ENCODE data around the gene PLOD1.
"Not testable (repeated sequence)": the region's sequence is repeated elsewhere in the genome, so short reads cannot be mapped to it uniquely, and the experiment has no call there.

The PLOD1 gene

DNA sequence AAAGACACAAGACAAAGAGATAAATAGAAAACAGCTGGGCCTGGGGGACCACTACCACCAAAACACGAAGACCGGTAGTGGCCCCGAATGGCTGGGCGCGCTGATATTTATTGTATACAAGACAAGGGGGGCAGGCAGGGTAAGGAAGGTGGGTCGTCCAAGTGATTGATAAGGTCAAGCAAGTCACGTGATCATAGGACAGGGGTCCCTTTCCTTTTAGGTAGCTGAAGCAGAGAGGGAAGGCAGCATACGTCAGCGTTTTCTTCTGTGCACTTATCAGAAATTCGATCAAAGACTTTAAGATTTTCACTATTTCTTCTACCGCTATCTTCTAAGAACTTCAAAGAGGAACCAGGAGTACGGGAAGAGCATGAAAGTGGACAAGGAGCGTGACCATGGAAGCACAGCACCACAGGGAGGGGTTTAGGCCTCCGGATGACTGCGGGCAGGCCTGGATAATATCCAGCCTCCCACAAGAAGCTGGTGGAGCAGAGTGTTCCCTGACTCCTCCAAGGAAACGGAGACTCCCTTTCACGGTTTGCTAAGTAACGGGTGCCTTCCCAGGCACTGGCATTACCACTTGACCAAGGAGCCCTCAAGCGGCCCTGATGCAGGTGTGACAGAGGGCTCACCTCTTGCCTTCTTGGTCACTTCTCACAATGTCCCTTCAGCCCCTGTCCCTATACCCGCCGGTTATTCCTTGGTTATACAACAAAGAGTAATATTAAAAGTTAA, 21.9 kb upstream of the PLOD1 start:
- not testable (repeated sequence) for DNase-seq

DNA sequence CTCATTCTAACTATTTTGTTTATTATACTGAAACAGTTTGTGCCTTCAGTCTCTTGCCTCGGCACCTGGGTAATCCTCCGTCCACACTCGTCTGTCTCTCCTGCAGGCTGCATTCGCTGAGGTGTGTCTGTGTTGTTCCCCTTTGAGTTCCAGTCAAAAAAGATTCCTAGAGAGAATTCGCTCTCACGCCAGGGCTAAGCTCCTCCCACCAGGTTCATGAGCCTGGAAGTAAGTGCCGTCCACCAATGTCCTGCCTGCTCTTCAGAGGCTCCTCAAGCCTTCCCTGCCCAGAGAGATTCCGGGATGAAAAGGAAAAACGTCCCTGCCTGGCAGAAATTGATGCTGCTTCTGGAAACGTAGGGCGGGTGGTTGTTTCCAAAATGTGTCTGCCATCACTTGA, 21.2 kb upstream of the PLOD1 start:
- no peak for DNase-seq

DNA sequence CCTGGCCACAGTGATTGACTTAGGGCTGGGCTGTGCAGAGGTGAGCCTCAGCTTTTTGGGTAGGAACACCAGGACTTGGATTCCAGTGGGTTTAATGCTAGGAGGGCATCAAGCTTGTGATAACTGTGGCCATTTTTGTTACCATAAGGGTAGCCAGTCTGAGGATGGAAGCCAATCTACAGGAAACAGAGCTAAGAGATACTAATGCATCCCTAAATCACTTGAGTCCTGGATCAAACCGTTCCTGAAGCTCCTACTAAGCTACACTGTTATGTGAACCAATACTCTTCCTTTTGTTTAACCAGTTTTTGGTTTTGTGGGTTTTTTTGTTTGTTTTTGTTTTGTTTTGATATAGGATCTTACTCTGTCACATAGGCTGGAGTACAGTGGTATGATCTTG, 20.5 kb upstream of the PLOD1 start:
- DNase-seq, result no peak

DNA sequence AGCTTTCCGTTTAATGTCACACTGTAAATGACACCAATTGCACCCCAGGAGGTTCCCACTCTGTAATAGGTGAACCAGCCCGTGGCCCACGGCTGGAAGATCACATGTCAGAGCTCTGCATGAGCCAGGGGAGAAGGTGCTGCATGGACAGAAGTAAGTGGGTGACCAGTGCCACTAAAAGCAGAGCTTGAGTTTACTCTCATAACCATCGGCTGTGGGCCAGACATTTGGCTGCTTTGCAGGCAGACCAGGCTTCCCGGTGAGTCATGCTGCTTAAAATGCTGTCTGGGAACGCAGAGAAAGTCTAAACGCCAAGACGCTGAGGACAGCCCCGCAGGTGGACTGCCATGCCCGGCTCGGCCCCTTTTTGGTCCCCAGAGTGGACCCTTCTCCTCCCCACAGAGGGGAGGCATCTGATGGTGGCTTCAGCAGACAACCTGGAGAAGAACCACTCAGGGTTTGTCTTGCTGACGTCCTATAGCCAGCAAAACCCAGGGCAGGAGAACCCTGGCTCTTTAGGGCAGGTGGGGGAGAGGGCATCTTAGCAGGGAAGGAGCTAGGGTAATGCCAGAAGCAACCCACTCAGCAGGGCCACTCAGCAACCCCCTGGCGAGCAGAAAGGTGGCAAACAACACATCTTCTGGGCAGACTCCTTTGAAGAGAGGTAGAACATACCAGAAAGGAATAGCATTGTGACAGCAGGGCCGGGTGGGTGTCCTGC, 15.6 kb upstream of the PLOD1 start:
- DNase-seq, result no peak

DNA sequence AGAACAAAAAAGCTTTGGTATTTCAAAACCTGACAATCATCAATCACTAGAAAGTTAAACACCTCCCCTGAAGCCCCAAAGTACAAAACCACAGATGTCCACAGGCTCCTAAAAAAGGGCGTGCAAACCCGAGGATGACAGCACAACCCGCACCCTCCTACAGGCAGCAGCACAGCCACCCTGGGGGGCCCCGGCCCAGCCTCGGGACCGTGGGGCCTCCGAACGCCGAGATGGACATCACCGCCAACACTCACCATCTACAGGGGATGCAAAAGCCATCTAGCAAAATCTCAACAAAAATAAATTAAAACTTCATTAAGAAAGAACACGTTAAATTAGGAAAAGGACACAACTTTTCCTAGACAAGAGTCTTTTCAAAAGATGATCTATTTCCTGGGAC, 14.9 kb upstream of the PLOD1 start:
- DNase-seq, result no peak

DNA sequence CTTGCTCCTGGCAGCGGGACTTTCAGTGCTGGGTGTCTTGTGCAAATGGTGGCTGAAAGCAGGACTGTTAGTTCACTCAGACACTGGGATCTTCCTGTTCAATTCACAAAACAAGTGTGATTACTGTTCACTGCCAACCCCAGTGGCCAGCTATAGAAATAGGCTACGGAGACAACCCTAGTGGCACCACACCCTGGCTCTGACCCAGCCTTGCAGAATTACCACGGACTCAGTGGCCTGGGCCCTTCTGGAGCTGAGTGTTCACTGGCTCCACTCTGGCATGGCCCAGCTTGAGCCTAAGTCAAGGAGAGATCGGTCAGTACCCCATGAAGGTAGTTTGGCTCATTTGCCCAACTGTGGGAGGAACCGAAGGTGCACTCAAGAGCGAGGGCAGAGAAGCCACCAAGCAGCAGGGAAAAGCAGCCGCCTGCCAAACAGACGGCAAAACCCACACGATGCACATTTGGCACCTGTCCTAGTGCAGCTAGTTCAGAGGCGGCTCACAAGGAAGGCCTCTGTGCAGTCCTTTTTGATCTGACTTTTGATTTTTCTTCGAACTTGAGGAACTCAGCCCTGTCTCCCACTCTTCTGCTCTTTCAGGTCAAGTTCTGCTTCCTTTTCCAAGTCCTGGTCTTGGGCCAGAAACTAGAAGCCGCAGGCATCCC, 14.1 kb upstream of the PLOD1 start:
- no peak for DNase-seq

DNA sequence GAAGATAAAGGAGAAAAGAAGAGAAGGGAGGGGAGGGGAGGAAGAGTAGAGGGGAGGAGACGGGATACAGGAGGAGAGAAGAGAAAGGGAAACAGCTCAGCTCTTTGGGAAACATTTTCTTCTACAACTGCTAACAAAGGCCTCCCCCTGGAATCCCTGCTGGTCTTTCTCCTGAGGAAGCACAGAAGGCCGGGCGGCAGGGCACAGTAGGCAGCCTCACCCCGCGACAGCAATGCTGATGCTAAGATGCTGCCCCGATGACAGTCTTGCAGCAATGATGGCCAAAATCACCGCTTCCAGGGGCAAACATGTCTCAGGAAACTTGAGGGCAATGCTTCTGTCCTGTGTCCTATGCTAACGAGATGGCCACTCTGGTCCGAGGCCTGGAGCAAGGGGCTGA, 13.5 kb upstream of the PLOD1 start:
- no peak for DNase-seq

DNA sequence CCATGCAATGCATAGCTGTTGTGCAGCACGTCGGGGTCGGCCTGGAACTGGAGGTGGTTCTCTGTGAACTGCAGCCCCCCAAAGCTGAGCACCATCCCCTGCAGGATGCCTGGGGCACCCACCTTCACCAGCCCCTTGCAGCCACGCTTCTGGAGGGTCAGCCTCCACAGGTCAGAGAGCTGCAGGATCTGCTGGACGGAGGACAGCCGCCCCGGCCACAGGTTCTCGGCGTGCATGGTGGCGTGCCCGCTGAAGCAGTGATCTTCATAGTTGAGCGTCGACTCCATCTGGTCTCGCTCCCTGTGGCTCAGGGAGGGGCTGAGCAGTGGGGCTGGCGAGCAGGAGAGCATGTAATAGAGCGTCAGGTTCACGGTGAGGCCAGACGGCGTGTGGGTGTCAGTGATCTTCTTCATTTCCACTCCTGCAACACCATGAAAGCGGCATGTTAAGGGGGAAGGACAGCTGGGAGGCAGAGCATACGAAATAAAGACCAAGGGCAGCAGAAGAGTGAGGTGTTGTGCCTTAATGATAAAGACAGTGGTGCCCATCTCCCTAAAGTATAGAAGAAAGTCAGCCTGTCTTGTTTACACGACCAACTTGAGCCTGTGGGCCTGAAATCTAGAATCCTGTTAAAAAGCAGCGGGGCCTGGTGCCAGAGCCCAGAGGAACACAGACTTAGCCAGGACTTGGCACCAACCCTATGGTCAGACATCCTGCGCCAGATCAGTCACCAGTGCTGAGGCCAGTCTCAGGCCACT, 11.3 kb upstream of the PLOD1 start:
- no peak for DNase-seq

DNA sequence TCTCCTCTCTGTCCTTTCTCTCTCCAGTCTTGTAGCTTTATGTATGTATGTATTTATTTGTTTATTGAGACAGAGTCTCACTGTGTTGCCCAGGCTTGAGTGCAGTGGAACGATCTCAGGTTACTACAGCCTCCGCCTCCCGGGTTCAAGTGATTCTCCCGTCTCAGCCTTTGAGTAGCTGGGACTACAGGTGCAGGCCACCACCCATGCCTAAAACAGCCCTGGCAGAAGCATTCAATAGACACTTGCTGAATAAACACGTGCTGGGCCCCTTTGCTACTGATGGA, 10.7 kb upstream of the PLOD1 start:
- no peak for DNase-seq

DNA sequence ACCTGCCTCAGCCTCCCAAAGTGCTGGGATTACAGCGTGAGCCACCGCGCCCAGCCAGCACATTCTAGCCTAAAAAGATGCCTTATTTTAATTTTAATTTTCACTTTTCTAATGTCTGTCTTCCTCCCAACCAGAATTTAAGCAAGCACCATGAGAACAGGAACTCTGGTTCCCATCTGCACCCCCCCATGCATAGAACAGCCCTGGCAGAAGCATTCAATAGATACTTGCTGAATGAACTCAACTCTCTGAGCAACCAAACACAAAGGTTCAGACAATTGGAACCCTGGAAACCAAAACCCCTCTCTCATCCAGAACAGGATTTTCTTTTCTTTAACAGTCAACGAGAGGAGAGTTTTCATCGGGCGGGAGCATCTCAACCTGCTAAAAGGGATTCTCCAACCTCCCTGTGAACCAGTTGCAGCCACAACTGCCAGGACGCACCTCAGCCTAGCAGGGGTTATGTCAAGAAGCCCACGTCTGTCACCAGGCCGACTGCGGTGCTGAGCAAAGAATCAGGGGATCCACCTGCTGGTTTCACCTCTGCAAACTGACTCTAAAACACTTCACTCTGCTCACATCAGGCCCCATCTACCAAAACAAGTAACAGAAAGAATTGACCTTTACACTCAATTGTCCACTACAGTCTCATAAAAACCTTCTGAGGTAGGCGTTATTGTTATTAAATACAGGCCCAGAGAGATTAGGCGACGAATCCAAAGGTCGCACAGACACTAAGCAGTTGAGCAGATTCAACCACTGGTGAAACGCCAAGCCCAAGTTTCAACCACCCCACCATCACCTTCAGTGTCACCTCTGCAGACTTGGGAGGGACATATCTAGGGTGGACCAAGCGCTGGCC, 10.0 kb upstream of the PLOD1 start:
- DNase-seq, result no peak

DNA sequence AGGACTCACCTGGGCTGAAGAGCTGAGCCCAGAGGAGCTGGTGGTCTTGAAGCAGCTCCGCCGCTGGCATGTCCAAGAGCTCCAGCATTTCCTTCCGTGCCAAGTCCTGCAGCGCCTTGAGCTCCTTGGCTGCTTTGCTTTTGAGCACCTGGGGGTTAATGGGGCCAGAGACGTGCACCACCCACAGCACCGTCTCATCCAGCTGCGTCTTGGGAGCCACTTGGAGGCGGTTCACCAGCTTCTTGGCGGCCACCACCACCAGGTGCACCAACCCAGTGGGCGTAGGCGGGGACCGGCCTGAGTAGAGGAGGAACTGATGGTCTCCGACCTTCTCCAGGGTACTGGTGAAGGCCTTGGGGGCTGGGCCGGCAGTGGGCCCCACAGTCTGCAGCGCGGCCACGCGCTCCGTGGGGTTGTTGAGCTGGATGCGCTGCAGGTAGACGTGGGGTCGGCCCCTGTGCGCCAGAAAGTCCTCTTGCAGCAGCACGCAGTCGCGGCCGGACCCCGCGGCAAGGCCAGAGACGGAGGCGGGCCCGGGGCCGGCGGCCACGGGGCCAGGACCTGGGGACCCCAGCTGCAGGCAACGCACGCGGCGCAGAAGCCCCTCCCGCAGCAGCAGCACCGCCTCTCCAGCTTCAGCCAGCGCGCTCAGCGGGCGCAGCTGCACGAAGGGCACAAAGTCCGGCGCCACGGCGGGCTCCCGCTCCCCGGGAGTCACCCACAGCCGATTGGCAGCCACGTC, 9.2 kb upstream of the PLOD1 start:
- not testable (repeated sequence) for DNase-seq

DNA sequence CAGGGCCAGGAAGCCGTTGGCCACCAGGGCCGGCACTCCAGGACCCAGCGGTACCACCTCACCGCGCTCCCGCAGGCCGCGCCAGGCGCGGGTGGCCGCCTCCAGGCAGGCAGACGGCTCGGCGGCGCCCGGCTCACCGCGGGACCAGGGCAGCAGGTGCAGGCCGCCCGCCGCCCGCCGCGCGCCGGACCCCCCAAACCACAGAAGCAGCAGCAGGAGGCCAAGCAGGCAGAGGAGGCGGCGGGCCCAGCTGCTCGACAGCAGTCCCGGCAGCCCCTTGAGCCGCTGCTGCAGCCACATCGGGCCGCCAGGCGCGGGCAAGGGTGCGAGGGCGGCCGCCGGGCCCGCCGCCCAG, 8.6 kb upstream of the PLOD1 start:
- DNase-seq, result no peak

DNA sequence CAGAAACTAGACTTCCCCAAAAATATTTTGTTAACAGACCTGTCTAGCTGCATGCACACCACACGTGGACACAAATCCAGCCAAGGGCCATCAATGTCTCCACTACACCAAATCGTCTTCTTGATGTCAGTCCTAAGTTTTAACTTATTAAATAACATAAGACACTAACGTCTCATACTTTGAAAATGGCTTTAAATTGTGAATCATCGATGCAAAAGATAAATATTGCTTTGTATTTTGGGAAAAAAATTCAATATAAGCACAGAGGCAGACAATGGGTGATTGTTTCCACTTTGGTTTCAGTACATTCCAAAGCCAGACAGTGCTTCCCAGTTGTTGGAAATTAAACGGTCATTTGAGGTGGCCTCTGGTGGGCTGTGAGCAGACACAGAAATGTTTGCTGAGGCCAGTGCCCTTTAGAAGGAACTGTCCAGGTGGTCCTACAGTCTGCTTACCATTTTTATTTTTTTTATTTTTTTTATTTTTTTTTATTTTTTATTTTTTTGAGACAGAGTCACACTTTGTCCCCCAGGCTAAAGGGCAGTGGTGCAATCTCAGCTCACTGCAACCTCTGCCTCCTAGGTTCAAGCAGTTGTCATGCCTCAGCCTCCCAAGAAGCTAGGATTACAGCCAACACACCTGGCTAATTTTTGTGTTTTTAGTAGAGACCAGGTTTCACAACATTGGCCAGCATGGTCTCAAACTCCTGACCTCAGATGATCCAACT, 6.5 kb upstream of the PLOD1 start:
- DNase-seq, result no peak

DNA sequence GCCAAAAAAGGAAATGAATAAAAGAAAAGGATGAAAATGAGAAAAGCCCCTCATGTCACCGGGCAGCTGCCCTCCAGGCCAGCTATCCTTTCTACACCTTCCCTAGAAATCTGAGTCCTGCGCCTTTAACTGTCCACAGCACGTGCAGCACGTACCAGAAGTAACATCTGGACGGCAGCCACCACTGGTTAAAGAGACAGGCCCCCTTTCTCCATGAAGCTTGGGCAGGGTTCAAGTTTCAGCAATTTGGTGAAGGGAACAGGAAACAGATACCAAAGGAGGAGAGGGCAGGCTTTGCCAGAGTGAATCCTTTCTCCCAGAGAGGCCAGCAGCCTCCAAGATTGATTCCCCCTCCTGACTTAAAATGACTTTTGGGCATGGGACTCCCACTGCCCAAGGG, 4.7 kb upstream of the PLOD1 start:
- no peak for DNase-seq

DNA sequence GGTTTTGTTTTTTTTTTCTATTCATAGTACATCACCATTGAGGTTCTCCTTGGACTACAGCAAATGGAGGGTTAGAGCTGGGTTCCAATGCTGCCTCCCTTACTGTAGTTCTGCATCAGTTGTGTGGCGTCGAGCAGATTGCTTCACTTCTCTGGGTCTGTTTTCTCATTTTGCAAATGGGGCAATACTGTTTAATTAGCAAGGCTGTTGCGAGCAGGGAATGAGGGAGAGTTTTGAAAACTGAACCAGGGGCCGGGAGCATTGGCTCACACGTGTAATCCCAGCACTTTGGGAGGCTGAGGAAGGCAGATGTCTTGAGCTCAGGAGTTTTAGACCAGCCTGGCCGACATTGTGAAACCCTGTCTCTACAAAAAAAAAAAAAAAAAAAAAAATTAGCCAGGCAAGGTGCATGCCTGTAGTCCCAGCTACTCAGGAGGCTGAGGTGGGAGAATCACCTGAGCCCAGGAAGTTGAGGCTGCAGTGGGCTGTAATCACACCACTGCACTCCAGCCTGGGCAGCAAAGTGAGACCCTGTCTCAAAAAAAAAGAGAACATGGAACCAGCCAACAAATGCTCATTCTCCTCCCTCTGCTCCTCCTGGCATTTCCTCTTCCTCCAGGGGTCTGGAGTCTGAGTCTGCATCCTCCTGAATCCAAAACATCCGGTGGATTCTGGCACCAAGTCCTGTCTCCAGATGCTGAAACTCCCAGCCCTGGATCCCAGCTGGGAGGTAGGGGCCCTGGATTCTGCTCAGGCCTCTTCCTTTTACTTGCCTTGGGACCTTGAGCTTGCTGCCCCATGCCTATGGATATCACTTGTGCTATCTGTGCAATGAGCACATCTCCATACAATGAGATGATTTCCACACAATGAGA, 3.7 kb upstream of the PLOD1 start:
- no peak for DNase-seq

DNA sequence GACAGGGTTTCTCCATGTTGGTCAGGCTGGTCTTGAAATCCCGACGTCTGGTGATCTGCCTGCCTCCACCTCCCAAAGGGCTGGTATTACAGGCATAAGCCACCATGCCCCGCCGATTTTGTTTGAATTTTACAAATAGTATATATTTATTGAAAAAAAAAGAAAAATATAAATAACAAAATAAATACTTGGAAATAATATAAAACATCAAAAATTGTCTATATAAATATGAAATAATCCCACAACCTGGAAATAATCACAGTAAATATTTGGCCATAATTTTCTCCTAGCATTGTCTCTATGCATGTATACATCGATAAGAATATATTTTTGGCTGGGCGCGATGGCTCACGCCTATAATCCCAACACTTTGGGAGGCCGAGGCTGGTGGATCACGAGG, 2.7 kb upstream of the PLOD1 start:
- no peak for DNase-seq

DNA sequence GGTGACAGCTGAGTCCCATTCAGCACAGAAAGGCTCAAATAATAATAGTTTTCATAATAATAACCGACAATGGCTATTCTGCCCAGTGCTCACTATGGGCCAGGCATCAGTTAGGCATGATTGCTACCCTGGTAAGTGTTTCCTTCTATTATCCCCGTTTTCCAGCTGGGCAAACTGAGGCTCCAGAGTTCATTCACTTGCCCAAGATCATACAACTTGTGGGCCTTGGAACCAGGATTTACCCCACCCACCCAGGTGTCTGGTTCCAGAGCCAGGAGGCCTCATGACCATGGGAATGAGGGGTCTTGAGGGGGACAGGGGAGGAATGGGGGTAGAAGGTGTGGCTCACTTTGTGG, 518 bp downstream of the PLOD1 start:
- no peak for DNase-seq

DNA sequence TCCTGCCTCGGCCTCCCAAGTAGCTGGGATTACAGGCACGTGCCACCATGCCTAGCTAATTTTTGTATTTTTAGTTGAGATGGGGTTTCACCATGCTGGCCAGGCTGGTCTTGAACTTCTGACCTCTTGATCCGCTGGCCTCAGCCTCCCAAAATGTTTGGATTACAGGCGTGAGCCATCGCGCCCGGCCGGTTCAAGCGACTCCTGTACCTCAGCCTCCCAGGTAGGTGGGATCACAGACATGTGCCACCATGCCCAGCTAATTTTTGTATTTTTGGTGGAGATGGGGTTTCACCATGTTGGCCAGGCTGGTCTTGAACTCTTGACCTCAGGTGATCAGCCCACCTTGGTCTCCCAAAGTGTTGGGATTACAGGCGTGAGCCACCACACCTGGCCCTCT, 1.2 kb downstream of the PLOD1 start:
- DNase-seq, result not testable (repeated sequence)

DNA sequence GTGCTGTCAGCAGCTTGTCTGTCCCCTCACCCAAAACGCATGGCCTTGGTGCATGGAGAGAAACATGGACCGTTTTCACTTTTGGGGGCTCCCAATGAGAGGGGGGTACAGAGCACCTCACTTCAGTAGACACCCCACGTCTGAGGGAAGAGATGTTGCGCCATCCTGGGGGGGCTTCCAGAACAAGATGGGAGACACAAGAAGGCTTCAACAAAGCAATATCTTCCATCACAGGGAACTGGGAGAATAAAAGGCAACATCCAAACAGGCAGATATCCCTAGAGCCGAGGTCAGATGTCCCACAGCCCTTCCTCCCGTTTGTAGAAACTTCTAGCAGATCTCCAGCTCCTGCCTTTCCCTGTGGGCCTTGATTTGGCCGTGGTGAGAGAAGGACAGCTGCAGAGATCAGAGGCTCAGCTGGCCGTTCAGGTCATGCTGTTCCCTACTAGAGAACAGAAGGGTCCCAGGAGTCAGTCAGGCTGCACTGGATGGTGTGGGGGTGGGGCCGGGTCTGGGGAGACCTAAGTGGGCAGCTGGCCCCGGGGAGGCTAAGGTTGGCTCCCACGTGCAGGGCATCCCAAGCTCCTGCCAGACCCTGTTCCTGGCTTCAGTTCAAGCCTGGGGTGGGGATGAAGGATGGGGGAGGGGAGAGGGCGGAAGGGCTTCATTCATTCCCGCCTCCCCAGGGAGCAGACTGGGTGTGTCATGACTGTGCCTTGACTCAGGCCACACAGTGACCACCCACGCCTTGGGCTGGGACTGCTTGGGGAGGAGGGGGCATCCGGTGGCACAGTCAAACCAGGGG, 4.4 kb downstream of the PLOD1 start:
- no peak for DNase-seq

DNA sequence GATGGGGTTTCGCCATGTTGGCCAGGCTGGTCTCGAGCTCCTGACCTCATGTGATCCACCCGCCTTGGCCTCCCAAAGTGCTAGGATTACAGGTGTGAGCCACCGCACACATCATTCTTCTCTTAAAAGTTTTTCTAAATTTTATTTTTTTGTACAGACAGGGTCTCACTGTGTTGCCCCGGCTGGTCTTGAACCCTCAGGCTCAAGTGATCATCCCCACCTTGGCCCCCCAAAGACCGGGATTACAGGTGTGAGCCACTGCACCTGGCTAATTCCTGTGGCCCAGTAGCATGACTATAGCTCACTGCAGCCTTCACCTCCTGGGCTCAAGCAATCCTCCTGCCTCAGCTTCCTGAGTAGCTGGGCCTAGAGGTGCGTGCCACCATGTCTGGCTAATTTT, 5.3 kb downstream of the PLOD1 start:
- DNase-seq, result not testable (repeated sequence)
